GM12878 (cell line): Measurements from ENCODE around the gene COPS8. TPM values are rescaled to one million over a fixed set of nuclear protein-coding genes. Genes with fewer than 3 reads are reported as not detected.

Experiments used
- ATAC-seq: fragments of 200-7000 bp; cut with Tn5 transposase; 3 replicates; pipeline ENCODE4 v1.9.1; 2020; ENCODE audit warnings: mild to moderate bottlenecking, moderate library complexity
- BruUV-seq: library from RNA; stranded (reverse); fragments of 400-500 nt; replicated peaks from 2 replicates; lab custom pipeline; 2021; lab: Mats Ljungman, UMichigan
- CTCF ChIA-PET: fragments of 300-600 bp; sonication (Branson Sonifier 250); formaldehyde crosslinking; extraction: SDS; loops from one replicate; lab custom pipeline; 2021; ENCODE audit warnings: inconsistent platforms; lab: Yijun Ruan, JAX
- POLR2A ChIA-PET: fragments of 350-600 bp; formaldehyde crosslinking; extraction: SDS; loops from one replicate; lab custom pipeline; 2021; ENCODE audit warnings: inconsistent platforms; lab: Charles Lee
- RAD21 ChIA-PET: fragments of 300-600 bp; sonication (Branson Sonifier 250); formaldehyde crosslinking; loops from one replicate; lab custom pipeline; 2023; ENCODE audit warnings: antibody characterized with exemption; ENCODE audit not compliant: unreplicated experiment; lab: Charles Lee
- SMC1A ChIA-PET: fragments of 300-600 bp; sonication (Branson Sonifier 250); formaldehyde crosslinking; loops from one replicate; lab custom pipeline; 2023; ENCODE audit not compliant: unreplicated experiment, uncharacterized antibody; lab: Charles Lee
- DNase-seq: peaks from one replicate; pipeline ENCODE4 v3.0.0-alpha.2; 2011; ENCODE audit warnings: low read depth, low spot score
- FAIRE-seq: peaks from 3 replicates; lab custom pipeline; 2011; peaks lifted over from hg19 to GRCh38; lab: Jason Lieb, UNC
- H2AFZ ChIP-seq: 2 replicates; pipeline ENCODE4 v1.6.0; 2011; ENCODE audit warnings: low read depth, low read length, control low read depth; ENCODE audit not compliant: control insufficient read depth
- H3K27ac ChIP-seq: 2 replicates; pipeline ENCODE4 v1.5.1; 2011; ENCODE audit warnings: control low read depth; ENCODE audit not compliant: control insufficient read depth, insufficient read depth
- H3K27me3 ChIP-seq, 2 experiments: replicated peaks in 1 of 2; 2 replicates each; pipeline versions ENCODE4 v1.6.0 to v1.6.1; 2011; ENCODE audit warnings: low read length in 1 of 2; ENCODE audit not compliant: control insufficient read depth in 2 of 2, insufficient read depth in 2 of 2
- H3K36me3 ChIP-seq, 2 experiments: 2 replicates each; pipeline ENCODE4 v1.5.1; 2011; ENCODE audit warnings: low read length in 1 of 2; ENCODE audit not compliant: control insufficient read depth in 2 of 2, insufficient read depth in 2 of 2
- H3K4me1 ChIP-seq: 2 replicates; pipeline ENCODE4 v1.6.1; 2011; ENCODE audit warnings: mild to moderate bottlenecking, low read length, moderate library complexity, mixed read lengths; ENCODE audit not compliant: control insufficient read depth, insufficient read depth
- H3K4me2 ChIP-seq: 2 replicates; pipeline ENCODE4 v1.6.0; 2011; ENCODE audit warnings: control low read depth; ENCODE audit not compliant: control insufficient read depth, insufficient read depth
- H3K4me3 ChIP-seq: fragments of 200-600 bp; sonication (generic); 2 replicates; pipeline ENCODE4 v1.5.1; 2016
- H3K79me2 ChIP-seq: 2 replicates; pipeline ENCODE4 v1.6.0; 2011; ENCODE audit warnings: low read length; ENCODE audit not compliant: control insufficient read depth, insufficient read depth
- H3K9ac ChIP-seq: 2 replicates; pipeline ENCODE4 v1.8.0; 2011; ENCODE audit warnings: low read length, control low read depth, mixed read lengths; ENCODE audit not compliant: control insufficient read depth, insufficient read depth
- H3K9me3 ChIP-seq: replicated peaks from 3 replicates; pipeline ENCODE4 v1.5.1; 2011; ENCODE audit warnings: mild to moderate bottlenecking, low read length; ENCODE audit not compliant: control insufficient read depth, insufficient read depth
- H4K20me1 ChIP-seq: 2 replicates; pipeline ENCODE4 v1.6.0; 2011; ENCODE audit not compliant: control insufficient read depth, insufficient read depth
- CUX1 ChIP-seq: IDR thresholded peaks from 2 replicates; pipeline ENCODE4 v1.6.1; 2012; ENCODE audit warnings: improper control_type of control experiment, low read depth, low read length; ENCODE audit not compliant: insufficient replicate concordance
- POLR2A ChIP-seq: IDR thresholded peaks from 2 replicates; pipeline ENCODE4 v1.6.1; 2011; ENCODE audit warnings: low read depth, mild to moderate bottlenecking, low read length
- SKIL ChIP-seq: fragments of 450-650 bp; IDR thresholded peaks from 2 replicates; pipeline ENCODE4 v1.6.1; 2017; ENCODE audit warnings: mild to moderate bottlenecking, low read depth, inconsistent platforms; ENCODE audit not compliant: poor library complexity, severe bottlenecking
- SPI1 ChIP-seq: IDR thresholded peaks from 2 replicates; pipeline ENCODE4 v1.6.1; 2011; ENCODE audit warnings: low read depth, mild to moderate bottlenecking, low read length, moderate library complexity, borderline replicate concordance; ENCODE audit not compliant: insufficient read depth
- ZNF207 ChIP-seq: fragments of 450-650 bp; IDR thresholded peaks from 2 replicates; pipeline ENCODE4 v1.6.1; 2014; ENCODE audit warnings: antibody characterized with exemption, mild to moderate bottlenecking, borderline replicate concordance
- WGBS: methylation state at CpG from one replicate; pipeline ENCODE4 v1.1.6; 2016; ENCODE audit warnings: low lambda C conversion rate; ENCODE audit not compliant: insufficient replicate concordance, insufficient coverage; ENCODE audit errors: missing lambda C conversion rate; 5-methylcytosine and 5-hydroxymethylcytosine counted together
- in situ Hi-C: fragments of 300-500 bp; cut with MboI; formaldehyde crosslinking; loops from 9 replicates; pipeline ENCODE4 v1.14.3; 2018; ENCODE audit warnings: mixed read lengths
- intact Hi-C: fragments of 100-400 bp; cut with micrococcal nuclease; formaldehyde crosslinking; loops from one replicate; pipeline ENCODE4 v1.14.2; 2022; ENCODE audit not compliant: unreplicated experiment
- polyA plus RNA-seq, 11 experiments: library from polyadenylated mRNA; depleted of rRNA in 4 of 11; unstranded in 6 of 11; stranded (reverse) in 5 of 11; fragments of >200 nt; fragmentation: Nextera tagmentation in 4 of 11; fragmentation: Illumina TruSeq in 1 of 11; extraction: Ambion mirVana in 4 of 11; extraction: Trizol in 1 of 11; gene quantifications; 1 replicate in 1 of 11; 2 replicates in 10 of 11; pipeline versions ENCODE4 v1.2.1 to v1.2.3, GENCODE V29; 2011 to 2016; ENCODE audit warnings: inconsistent platforms in 2 of 11, missing spikeins in 2 of 11, low read depth in 1 of 11
- total RNA-seq, 4 experiments: library from RNA; depleted of rRNA in 3 of 4; stranded (reverse); fragments of >200 nt in 3 of 4; fragmentation: Illumina TruSeq in 1 of 4; extraction: Trizol in 1 of 4; gene quantifications; 2 replicates each; pipeline versions ENCODE4 v1.2.1 to v1.2.3, GENCODE V29; 2013 to 2021

Gene COPS8
- total and polyA plus RNA-seq, 10 of the 15 experiments (the other 5 are each of a cell fraction or from before 2014, with no cell fraction given): 44.0 to 134 (median 107) TPM

- ChIA-PET SMC1A (no interaction called here), POLR2A (no interaction called here), RAD21 (no interaction called here), CTCF (no interaction called here)
- Histone ChIP-seq H3K4me2 (no peak overlapping the region), H3K27ac (no peak overlapping the region), H3K36me3 (no peaks in the 10 kb centered on the region), H3K27me3 (no peaks in the 10 kb centered on the region), H3K4me1 (no peaks in the 10 kb centered on the region), H3K9me3 (no peaks in the 10 kb centered on the region; the same call in 1 of the 3 replicates), H2AFZ (no peak overlapping the region), H3K4me3 (no peak overlapping the region), H3K79me2 (no peaks in the 10 kb centered on the region), H3K9ac (no peak overlapping the region), H4K20me1 (no peaks in the 10 kb centered on the region)
- ATAC-seq (no peak), FAIRE-seq (no peak), DNase-seq (no peak)
- TF ChIP-seq ZNF207: no peak
- in situ Hi-C loops (no loop called here), intact Hi-C loops (no loop called here)
- BruUV-seq: no TSS peak
- 42% methylated on average over 8 of the region's 8 CpGs for WGBS
Measured at GRCh38 chr2:237130562-237131421, 45.1 kb downstream of the COPS8 start.

- SMC1A ChIA-PET: no interaction called here
- Histone ChIP-seq H3K9me3 (no peaks in the 10 kb centered on the region; the same call in 1 of the 3 replicates), H3K9ac (no peak overlapping the region), H3K4me1 (no peaks in the 10 kb centered on the region), H3K27ac (no peak overlapping the region), H3K36me3 (no peaks in the 10 kb centered on the region), H3K27me3 (no peaks in the 10 kb centered on the region), H3K4me2 (no peak overlapping the region), H3K79me2 (no peaks in the 10 kb centered on the region), H3K4me3 (no peak overlapping the region), H4K20me1 (no peaks in the 10 kb centered on the region), H2AFZ (no peak overlapping the region)
- no peak for DNase-seq
- WGBS: 25% methylated on average over 6 of the region's 6 CpGs
- BruUV-seq: no TSS peak
- CTCF ChIA-PET: interaction anchor here (0.7 to 0.8 kb wide), 3 partner anchors 10 to 278 kb away, joined by 3 to 4 read pairs (median 3); no protein-coding TSS in a partner anchor
- ATAC-seq: no peak
- in situ Hi-C loops (no loop called here), intact Hi-C loops (no loop called here)
- no peak for FAIRE-seq
- RAD21 ChIA-PET: no interaction called here
- POLR2A ChIA-PET: no interaction called here
- TF ChIP-seq SPI1 (no peak), CUX1 (no peak), SKIL (no peak), POLR2A (no peak)
Measured at GRCh38 chr2:237131749-237132533, 46.3 kb downstream of the COPS8 start.
